Upper lobe of right lung (tissue), 1 donor: Measurements from ENCODE around the gene GLB1L. TPM values are rescaled to one million over a fixed set of nuclear protein-coding genes. Genes with fewer than 3 reads are reported as not detected.

Source experiments
- ATAC-seq: fragments of 200-7000 bp; cut with Tn5 transposase; one replicate; pipeline ENCODE4 v1.9.1; 2020; ENCODE audit warnings: mild to moderate bottlenecking, moderate library complexity
- DNase-seq: peaks from one replicate; pipeline ENCODE4 v3.0.0-alpha.2; 2020
- H3K27ac ChIP-seq: fragments of 200-600 bp; one replicate; pipeline ENCODE4 v1.8.0; 2022
- H3K27me3 ChIP-seq: fragments of 200-600 bp; one replicate; pipeline ENCODE4 v1.8.0; 2022; ENCODE audit warnings: mild to moderate bottlenecking
- H3K36me3 ChIP-seq: fragments of 200-600 bp; one replicate; pipeline ENCODE4 v1.8.0; 2022
- H3K4me1 ChIP-seq: fragments of 200-600 bp; one replicate; pipeline ENCODE4 v1.8.0; 2022
- H3K4me3 ChIP-seq: fragments of 200-600 bp; one replicate; pipeline ENCODE4 v1.8.0; 2022; ENCODE audit warnings: mild to moderate bottlenecking
- H3K9me3 ChIP-seq: fragments of 200-600 bp; one replicate; pipeline ENCODE4 v1.8.0; 2022
- CTCF ChIP-seq: fragments of 200-600 bp; IDR thresholded peaks from one replicate; pipeline ENCODE4 v1.8.0; 2022; ENCODE audit warnings: antibody characterized with exemption
- intact Hi-C: fragments of 100-400 bp; cut with DNase I; formaldehyde crosslinking; loops from one replicate; pipeline ENCODE4 v1.11.0; 2022
- total RNA-seq: library from RNA; stranded (reverse); fragmentation: NEBNext Ultra II Directional; extraction: Animal tissue kit (Norgen Biotek cat#: 25700); gene quantifications from one replicate; pipeline ENCODE4 v1.2.1, GENCODE V29; 2021
- donor health status: DM: no; HTN: yes; CAD: no; lungs with severe emphysema.

GLB1L gene
- total RNA-seq, 1 donor from 2014 or later, result 10.0 TPM

- no peak for TF ChIP-seq CTCF
- peak overlapping the region; percentile 73 for H3K4me3 ChIP-seq
- no peaks in the 10 kb centered on the region for H3K27me3 ChIP-seq
- H3K9me3 ChIP-seq, result no peaks in the 10 kb centered on the region
- DNase-seq (no peak), ATAC-seq (no peak)
- intact Hi-C loops, result no loop called here
- H3K4me1 ChIP-seq, result peaks cover 18% of the 10 kb centered on the region
- H3K27ac ChIP-seq, result peak overlapping the region; percentile 90
- H3K36me3 ChIP-seq, result peaks cover 34% of the 10 kb centered on the region
These were observed 37.1 kb downstream of the GLB1L start for GRCh38 chr2:219207884-219208740.

- peak overlapping the region; percentile 90 for H3K27ac ChIP-seq
- H3K4me3 ChIP-seq, result peak overlapping the region; percentile 73
- DNase-seq (no peak), ATAC-seq (no peak)
- H3K9me3 ChIP-seq, result no peaks in the 10 kb centered on the region
- peaks cover 26% of the 10 kb centered on the region for H3K36me3 ChIP-seq
- intact Hi-C loops, result no loop called here
- no peak for TF ChIP-seq CTCF
- H3K4me1 ChIP-seq, result peaks cover 18% of the 10 kb centered on the region
- no peaks in the 10 kb centered on the region for H3K27me3 ChIP-seq
These were observed 37.9 kb downstream of the GLB1L start for GRCh38 chr2:219207134-219207883.

GRCh38 chr2:219206328-219207133 is 38.7 kb downstream of the GLB1L start, which contains the start of gene ZFAND2B:
Gene ZFAND2B (plus strand): TSS chr2:219206782. CDS start chr2:219206988, 206 bp downstream.
- Histone ChIP-seq H3K27me3 (no peaks in the 10 kb centered on the region), H3K4me3 (peak within 1 kb of the TSS; percentile 73), H3K9me3 (no peaks in the 10 kb centered on the region), H3K4me1 (peaks cover 18% of the 10 kb centered on the region), H3K36me3 (peaks cover 26% of the 10 kb centered on the region), H3K27ac (peak within 1 kb of the TSS; percentile 90)
- TF ChIP-seq CTCF, result peak; percentile 16
- intact Hi-C loops, result no loop called here
- peak; percentile 98 for ATAC-seq
- DNase-seq, result peak; percentile 98

GRCh38 chr2:219205981-219206327 is 39.3 kb downstream of the GLB1L start:
- H3K27me3 ChIP-seq, result no peaks in the 10 kb centered on the region
- H3K36me3 ChIP-seq, result peaks cover 26% of the 10 kb centered on the region
- TF ChIP-seq CTCF, result no peak
- ATAC-seq (no peak), DNase-seq (no peak)
- no peaks in the 10 kb centered on the region for H3K9me3 ChIP-seq
- peaks cover 18% of the 10 kb centered on the region for H3K4me1 ChIP-seq
- peak overlapping the region; percentile 73 for H3K4me3 ChIP-seq
- peak overlapping the region; percentile 90 for H3K27ac ChIP-seq
- intact Hi-C loops, result no loop called here

- TF ChIP-seq CTCF, result no peak
- no peak overlapping the region for H3K27ac ChIP-seq
- H3K4me3 ChIP-seq, result no peak overlapping the region
- DNase-seq (no peak), ATAC-seq (no peak)
- peaks cover 18% of the 10 kb centered on the region for H3K4me1 ChIP-seq
- peaks cover 18% of the 10 kb centered on the region for H3K36me3 ChIP-seq
- no peaks in the 10 kb centered on the region for H3K9me3 ChIP-seq
- H3K27me3 ChIP-seq, result no peaks in the 10 kb centered on the region
- intact Hi-C loops, result no loop called here
These were observed 40.1 kb downstream of the GLB1L start for GRCh38 chr2:219205165-219205538.
